GM21737 (cell line): ENCODE data around the gene CCDC183.
"Not testable (repeated sequence)": the region's sequence is repeated elsewhere in the genome, so short reads cannot be mapped to it uniquely, and the experiment has no call there.

ENCODE experiments used
- ATAC-seq: cut with Tn5 transposase; IDR thresholded peaks from one replicate; pipeline ENCODE4 v1.9.1; 2021; ENCODE audit warnings: mild to moderate bottlenecking, moderate library complexity; ENCODE audit not compliant: unreplicated experiment

The CCDC183 gene

DNA sequence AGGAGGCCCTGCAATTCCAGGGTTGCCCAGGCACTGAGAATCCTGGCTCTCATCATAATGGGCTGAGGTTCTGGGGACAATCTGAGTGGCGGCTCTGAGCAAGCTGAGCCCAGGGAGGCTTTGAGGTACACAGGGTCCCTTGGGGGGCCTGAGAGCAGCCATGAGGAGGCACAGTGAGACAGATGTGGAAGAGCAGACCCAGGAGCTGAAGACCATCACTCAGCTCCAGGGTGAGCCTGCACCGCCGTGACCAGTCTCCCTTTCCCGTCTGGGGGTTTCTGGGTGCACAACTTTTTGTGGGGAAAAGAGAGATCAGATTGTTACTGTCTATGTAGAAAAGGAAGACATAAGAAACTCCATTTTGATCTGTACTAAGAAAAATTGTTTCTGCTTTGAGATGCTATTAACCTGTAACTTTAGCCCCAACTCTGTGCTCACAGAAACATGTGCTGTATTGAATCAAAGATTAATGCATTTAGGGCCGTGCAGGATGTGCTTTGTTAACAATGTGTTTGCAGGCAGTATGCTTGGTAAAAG, at the start of gene CCDC183:
TSS of gene CCDC183 (plus strand) at position 101 of the 537 bp plus-strand sequence. CDS start at position 161, 60 bp downstream.
- no peak for ATAC-seq

DNA sequence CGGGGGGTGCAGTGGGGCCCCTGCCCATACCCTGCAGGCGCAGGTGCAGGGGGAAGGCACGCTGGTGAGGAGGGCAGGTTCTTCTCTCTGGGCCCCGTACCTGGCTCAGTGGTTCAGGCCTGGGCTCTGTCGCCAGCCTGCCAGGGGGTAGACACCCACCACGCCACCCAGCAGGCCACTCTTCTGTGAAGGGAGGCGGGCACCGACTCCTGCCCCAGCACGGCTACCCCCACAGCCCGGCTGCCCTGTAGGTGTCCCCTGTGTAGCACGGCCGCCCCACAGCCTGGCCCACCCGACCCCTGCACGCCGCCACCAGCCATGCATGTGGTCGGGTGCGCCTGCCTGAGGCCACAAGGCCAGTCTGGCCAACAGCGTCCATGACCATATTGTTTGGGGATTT, 49.5 kb upstream of the CCDC183 start:
- no peak for ATAC-seq

DNA sequence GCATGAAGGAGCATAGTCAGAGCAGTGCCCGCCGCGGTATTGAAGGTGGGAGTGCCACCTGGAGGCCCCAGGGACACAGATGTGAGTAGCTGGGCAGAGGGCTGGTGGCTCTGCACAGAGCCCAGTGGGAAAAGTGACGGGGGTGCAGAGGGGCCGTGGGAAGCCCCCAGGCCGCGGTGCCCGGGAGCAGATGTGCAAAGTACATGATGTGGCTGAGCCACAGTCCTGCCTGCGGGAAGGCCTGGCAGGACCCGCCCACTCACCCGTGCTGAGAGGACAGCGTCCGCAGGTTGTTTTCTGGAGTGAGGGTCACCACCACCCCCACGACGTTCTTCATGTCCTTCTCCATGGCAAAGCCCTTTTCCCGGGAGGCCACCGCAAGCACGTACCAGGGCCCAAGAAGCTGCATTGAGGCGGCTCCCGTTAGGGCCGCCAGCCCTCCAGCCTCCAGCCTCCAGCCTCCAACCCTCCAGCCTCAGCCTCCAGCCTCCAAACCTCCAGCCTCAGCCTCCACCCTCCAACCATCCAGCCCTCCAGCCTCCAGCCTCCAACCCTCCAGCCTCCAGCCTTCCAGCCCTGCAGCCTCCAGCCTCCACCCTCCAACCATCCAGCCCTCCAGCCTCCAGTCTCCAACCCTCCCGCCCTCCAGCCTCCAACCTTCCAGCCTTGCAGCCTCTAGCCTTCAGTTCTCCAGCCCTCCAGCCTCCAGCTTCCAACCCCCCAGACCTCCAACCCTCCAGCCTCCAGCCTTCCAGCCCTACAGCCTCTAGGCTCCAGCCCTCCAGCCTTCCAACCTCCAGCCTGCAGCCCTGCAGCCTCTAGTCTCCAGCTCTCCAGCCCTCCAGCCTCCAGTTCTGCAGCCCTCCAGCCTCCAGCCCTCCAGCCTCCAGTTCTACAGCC, 48.7 kb upstream of the CCDC183 start:
- ATAC-seq = no peak

DNA sequence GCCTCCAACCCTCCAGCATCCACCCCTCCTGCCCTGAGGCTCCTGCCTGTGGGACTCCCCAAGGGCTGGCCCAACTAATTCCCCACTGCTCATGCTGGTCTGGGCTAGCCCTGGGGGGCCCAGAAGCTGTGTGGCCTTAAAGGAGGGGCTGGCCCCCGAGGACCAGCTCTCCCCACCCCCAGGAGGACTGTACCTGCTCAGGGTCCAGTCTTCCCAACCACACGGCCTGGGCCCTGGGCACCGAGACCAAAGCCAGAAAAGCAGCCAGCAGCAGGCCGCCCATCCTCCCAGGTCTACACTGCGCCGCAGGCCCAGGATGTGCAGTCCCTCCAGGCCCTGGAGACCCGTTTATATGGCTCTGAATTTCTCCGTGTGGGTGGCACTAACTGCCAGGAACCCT, 47.9 kb upstream of the CCDC183 start, which contains the start of gene LCN6:
TSS of gene LCN6 (minus strand) at position 325 of the 400 bp plus-strand sequence. CDS start at position 283, 42 bp downstream.
- ATAC-seq = no peak

DNA sequence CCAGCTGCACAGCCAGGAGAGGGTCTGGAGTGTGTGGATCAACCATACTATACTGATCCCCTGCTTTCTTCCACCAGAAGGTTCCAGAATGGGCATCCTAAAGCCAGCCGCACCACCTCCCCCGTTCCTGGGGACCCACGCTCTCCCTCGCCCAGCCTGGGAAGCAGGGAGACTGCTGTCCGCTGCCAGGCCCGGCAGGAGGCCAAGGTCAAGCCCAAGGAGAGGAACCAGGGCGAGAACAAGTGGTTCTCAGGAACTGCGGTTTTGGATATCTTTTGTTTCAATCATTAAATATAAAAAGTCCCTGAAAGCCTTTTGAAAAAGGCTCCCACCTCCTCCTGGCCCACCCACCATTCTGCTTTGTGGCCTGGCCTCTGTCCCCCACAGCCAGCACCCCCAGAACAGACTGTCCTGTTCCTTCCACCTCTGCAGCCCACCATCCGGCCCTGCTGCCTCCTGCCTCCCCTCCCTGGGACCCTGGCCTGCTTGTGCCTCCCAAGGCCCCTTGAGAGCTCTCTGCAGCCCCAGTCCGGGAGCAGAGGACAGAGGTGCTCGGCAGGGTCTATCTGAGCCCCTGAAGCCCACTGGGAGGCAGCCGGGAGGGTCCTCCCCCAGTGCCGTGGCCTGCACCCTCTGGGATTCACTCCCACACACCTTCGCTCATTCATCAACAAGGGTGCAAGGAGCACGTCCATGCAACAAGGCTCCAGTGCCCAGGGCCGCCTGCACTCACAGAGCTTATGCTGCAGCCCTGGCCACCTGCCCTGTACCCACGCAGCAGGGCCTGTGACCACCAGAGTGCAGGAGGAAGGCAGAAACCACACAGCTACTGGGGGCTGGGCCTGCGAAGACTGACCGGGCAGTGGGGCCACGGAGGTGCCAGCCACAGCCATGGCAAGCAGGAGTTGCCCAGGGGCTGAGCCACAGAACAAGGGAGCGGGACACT, 47.2 kb upstream of the CCDC183 start:
- ATAC-seq = no peak

DNA sequence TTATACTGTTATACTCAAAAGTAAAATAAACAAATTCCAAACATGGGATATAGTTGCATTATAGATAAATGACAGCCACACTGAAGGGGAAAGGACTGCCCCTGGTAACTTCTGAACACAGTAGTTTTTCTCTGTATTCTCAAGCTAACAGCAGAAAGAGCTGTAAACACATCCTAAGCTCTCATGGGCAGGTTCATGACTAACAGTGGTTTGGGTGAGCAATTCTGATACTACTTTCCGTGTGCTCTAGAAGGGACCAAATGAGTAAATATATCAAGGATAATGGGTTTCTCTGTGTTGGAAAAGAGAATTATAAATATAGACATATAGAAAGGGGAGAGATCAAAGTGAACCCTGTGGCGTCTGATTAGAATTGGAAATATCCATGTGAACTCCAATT, 45.6 kb upstream of the CCDC183 start:
- no peak for ATAC-seq

DNA sequence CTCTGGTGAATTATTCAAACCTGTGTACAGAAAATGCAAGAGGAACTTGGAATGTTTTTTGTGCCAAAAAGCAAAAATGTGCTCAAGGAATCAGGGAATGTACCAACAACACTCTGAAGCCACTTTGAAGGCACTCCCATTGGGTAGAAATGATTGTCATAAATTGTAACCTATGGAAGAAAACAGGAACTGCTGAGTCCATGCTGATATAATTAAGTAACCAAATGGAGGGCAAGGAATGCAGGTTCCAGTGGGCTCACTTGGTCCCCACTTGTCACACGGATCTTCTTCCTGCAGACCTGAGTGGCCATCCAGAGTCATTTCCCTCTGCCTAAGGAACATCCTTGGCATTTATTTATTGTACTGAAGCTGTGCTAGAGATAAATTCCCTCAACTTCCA, 44.9 kb upstream of the CCDC183 start:
- ATAC-seq = no peak

DNA sequence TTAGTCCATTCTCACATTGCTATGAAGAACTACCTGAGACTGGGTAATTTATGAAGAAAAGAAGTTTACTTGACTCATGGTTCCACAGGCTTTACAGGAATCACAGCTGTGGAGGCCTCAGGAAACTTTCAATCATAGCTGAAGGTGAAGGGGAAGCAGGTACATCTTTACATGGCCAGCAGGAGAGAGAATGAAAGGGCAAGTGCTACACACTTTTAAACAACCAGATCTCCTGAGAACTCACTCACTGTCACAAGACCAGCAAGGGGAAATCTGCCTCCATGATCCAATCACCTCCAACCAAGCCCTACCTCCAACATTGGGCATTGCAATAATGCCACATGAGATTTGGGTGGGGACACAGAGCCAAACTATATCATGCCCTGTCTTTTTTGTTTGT, 44.3 kb upstream of the CCDC183 start:
- no peak for ATAC-seq

DNA sequence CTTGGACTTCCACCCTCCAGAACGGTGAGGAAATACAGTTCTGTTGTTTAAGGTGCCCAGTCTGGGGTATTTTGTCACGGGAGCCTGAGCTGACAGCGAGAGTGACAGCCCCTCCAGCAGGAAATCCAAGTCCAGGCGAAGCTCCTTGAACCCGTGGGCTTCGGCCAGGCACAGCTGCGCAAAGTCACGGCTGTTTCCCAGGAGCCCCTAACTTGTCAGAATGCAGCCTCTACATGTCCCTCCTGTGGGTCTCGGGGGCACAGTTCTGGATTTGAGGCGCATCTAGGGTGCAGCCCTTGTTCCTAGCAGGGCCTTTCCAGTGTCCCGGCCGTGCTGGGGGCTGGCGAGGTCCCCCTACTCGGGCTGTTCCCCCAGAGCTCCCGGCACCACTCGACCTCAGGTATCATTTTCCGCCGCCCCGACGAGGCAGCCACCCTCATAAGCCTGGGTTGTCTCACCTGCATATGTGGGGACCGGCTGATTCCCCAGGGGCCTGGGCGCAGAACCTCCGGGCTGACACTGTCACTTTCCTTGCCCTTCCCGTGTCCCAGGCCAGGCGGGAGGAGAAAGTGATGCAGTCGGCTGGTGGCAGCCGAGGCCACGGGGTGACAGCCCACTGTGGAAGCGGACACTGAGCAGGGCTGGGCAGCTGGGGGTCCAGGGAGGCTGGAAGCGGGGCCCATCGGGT, 42.6 kb upstream of the CCDC183 start:
- ATAC-seq = no peak

DNA sequence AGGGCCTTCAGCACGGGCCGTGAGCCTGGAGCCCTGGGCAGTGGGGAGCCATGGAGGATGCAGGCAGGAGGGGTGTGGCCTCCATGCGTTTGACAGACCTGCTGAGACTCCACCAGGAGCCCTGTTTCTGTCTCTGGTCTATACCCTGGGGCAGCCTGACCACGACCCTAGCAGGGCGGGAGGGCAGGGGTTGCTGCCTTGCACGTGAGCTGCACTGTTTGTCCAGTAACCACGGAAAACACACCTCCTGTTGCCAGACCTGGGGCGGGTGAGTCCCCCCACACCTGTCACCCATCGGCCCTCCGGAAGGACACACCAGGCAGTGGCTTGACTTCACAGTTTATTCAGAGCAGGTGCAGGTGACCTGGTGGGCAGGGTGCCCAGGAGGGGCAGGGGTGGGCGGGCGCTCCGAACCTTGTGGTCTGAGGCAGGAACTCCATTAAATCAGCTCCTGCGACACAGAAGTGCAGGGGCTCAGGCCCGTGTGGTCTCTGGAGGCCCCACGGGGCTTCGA, 42.0 kb upstream of the CCDC183 start:
- no peak for ATAC-seq

DNA sequence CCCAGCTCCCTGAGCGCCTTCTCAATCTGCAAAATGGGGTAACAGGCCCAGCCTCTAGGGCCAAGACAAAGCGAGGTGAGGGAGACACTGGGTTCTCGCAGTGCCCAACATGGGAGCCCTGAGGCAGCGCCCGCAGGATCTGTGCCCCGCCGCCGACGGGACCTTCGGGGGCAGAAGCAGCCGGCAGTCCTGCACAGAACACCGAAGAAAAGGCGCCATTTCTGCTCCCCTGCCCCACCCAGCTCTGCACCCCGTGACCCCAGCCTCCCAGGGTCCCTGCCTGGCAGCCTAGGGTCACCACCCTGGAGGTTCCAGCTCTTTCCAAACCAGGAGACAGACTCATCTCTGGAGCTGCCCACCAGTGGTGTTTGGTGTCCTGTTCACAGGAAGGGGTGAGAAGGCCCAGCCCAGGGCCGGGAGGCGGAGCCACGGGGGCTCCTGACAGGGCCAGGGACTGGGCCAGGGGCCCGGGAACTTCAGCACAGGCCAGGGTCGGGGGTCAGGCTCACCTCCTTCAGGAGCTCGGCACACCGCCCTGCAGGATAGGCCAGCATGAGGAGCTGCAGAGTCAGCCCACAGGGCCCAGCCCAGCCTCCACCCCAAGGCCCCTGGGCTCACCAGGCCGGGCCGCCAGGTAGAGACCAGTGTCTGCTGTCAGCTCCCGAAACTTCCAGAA, 41.4 kb upstream of the CCDC183 start:
- ATAC-seq = no peak

DNA sequence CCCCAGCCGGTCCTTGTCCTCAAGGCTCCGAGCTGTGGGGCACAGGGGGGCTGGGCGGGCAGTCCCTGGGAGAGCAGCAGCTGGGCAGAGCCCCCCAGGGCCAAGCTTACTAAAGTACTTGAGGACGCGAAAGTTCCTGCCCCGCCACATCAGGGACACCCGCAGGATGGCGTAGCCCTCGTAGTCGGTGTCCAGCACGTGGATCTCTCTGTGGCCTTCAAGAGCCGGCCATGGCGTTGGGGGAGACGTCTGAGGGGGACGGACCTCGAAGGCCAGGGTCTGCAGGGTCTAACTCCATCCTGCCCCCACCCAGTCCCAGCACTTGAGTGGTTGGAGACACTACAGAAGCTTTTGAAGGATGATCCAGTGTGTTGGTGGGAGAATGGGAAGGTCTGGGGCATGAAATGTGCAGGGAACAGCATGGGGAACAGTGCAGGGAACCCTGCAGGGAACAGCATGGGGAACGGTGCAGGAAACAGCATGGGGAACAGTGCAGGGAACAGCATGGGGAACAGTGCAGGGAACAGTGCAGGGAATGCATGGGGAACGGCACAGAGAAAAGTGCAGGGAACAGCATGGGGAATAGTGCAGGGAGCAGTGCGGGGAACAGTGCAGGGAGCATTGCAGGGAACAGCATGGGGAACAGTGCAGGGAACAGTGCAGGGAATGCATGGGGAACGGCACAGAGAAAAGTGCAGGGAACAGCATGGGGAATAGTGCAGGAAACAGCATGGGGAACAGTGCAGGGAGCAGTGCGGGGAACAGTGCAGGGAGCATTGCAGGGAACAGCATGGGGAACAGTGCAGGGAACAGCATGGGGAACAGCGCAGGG, 40.6 kb upstream of the CCDC183 start:
- ATAC-seq = not testable (repeated sequence)

DNA sequence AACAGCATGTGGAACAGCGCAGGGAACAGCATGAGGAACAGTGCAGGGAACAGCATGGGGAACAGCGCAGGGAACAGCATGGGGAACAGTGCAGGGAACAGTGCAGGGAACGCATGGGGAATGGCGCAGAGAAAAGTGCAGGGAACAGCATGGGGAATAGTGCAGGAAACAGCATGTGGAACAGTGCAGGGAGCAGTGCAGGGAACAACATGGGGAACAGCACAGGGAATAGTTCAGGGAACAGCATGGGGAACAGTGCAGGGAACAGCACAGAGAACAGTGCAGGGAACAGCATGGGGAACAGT, 40.1 kb upstream of the CCDC183 start:
- no peak for ATAC-seq

DNA sequence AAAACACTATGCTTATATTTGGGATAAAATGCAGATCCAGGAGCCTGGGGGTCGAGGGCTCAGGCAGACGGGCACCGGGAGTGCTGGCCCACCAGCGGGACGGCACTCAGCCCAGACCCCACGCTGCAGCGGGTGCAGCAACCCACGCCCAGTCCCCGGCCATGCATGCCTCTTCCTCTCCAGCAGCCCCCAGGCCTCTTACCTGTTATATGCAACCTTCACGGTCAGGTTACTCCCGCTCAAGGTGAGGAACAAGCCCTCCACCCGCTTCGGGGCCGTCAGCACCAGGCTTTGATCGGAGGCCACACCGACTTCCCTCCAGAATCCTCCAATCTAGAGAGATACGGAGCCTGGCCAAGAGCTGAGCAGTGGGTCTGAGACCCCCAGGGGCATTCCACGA, 39.3 kb upstream of the CCDC183 start:
- no peak for ATAC-seq

DNA sequence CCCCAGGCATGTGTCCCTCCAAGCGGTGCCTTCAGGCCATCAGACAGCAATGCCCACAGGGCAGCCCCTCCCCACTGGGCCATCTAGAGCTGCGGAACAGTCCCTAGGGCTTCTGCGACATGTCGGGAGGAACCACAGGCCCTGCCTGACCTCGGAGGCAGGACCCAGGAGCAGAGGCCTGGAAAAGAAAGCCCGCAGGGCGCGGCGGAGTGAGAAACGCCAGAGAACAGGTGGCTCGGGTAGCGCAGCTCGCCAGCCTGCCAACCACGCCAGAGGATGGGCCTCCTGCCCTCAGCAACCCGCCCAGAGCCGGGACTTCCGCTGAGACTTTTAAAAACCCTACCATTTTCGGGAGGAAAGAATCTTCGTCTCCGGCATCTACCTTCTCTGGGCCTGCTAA, 38.8 kb upstream of the CCDC183 start:
- ATAC-seq = no peak

DNA sequence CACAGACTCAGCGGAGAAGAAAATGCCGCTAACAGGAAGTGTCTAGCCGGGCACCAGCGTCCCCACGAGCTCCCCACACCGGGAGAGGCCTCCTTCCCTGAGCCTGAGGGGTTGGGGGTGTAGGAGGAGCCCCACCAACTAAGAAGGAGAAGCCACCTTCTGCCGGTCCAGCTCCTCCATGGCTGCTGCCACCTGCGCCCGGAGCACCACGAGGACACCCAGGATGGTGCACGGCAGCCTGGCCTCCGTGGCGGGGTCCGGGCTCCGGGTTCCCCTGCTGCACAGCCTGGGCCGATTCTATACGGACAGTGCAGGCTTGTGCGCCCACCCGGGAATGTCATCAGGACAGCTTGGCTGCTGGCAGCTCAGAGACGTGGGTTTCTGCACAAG, 38.4 kb upstream of the CCDC183 start:
- no peak for ATAC-seq

DNA sequence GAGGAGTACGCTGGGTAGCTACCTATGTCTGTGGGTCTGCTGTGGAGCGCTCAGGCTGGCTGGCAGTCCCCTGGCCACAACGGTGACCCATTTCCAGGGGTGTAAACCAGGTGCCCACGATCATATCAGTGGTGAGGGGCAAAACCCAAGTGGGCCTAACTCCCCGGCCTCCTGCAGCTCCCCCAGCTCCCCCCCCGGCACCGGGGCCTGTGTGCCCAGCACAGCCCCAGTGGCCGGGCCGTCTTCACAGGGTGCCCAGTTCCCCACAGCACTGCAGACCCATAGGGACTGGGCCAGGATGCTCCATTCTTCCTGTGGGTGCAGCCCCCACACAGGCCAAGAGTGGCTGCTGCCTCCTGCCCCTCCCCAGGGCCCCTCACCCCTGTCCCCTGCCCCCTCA, 37.1 kb upstream of the CCDC183 start:
- no peak for ATAC-seq

DNA sequence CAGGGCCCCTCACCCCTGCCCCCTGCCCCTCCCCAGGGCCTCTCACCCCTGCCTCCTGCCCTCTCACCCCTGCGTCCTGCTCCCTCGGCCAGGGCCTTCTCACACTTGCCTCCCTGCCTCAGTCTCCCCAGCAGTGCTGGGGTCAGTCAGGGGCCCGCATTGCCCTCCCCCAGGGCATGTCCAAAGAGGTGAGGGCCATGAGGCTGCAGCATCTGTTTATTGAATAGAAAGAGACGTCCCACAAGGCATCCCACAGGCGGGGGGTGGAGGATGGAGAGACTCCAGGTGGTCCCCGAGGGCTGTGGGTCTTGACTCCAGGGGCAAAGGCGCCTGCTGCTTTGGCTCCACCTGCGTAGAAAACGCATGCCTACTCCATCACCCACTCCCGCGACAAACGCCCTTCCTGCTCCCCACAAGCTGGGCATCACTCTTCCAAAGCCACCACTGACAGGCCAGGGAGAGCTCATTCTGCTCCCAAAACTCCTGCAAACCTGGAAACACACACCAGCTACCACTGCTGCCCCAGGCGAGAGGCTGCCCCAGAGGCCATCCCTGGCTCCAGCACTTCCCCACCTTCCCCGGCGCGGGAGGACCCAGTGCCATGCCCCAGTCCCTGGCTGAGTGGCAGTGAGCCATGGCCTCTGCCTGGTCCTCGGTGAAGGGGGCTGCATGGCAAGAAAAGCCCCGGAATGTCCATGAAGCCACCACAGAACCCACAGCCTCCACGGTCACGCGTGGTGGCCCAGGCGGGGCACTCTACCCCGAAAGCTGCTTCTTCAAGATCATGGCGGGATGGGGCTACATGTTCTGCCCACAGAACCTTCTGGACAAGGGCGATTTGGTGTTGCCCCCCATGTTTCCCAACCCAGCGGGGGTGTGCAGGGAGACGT, 36.5 kb upstream of the CCDC183 start:
- ATAC-seq = no peak
